GM10248 (cell line): ENCODE results near the gene STARD5.

ENCODE experiments used
- CTCF ChIA-PET: fragments of 300-600 bp; sonication (Branson Sonifier 250); formaldehyde crosslinking; extraction: SDS; loops from one replicate; lab custom pipeline; 2021; ENCODE audit warnings: antibody characterized with exemption; lab: Yijun Ruan, JAX
- POLR2A ChIA-PET: fragments of 350-650 bp; sonication (Branson Sonifier 250); formaldehyde crosslinking; extraction: SDS; loops from one replicate; lab custom pipeline; 2020; ENCODE audit warnings: antibody characterized with exemption; lab: Yijun Ruan, JAX
- DNase-seq: peaks from one replicate; pipeline ENCODE4 v3.0.0; 2012; ENCODE audit errors: extremely low spot score
- TF ChIP-seq, protein P1 (sequence below): IDR thresholded peaks from 2 replicates; pipeline ENCODE4 v1.5.1; 2012; ENCODE audit warnings: mild to moderate bottlenecking, low read depth; ENCODE audit errors: extremely low read depth, missing control alignments, control extremely low read depth

Gene STARD5

DNA sequence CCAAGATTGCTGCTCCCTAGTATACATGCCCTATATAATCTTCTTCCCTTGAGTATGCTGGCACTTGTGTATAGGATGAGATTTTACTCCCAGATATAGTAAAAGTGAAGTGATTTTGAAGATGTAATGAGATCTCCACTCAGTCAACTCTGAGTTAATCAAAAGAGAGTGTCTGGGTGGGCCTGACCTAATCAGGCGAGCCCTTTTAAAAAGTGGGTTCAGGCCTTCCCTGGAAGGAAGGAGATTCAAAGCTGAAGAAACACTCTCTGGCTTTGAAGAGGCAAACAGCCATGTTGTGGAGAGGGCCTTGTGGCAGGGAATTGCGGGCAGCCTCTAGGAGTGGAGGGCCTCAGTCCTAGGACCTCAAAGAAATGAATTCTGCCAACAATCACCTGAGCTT, 5.5 kb upstream of the STARD5 start:
- TF ChIP-seq, protein P1, sequence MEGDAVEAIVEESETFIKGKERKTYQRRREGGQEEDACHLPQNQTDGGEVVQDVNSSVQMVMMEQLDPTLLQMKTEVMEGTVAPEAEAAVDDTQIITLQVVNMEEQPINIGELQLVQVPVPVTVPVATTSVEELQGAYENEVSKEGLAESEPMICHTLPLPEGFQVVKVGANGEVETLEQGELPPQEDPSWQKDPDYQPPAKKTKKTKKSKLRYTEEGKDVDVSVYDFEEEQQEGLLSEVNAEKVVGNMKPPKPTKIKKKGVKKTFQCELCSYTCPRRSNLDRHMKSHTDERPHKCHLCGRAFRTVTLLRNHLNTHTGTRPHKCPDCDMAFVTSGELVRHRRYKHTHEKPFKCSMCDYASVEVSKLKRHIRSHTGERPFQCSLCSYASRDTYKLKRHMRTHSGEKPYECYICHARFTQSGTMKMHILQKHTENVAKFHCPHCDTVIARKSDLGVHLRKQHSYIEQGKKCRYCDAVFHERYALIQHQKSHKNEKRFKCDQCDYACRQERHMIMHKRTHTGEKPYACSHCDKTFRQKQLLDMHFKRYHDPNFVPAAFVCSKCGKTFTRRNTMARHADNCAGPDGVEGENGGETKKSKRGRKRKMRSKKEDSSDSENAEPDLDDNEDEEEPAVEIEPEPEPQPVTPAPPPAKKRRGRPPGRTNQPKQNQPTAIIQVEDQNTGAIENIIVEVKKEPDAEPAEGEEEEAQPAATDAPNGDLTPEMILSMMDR: no peak
- CTCF ChIA-PET: interaction anchor here (2.0 kb wide), 1 partner anchor 63 kb away, joined by 5 read pairs; no protein-coding TSS in a partner anchor
- no peak for DNase-seq
- POLR2A ChIA-PET: no interaction called here

DNA sequence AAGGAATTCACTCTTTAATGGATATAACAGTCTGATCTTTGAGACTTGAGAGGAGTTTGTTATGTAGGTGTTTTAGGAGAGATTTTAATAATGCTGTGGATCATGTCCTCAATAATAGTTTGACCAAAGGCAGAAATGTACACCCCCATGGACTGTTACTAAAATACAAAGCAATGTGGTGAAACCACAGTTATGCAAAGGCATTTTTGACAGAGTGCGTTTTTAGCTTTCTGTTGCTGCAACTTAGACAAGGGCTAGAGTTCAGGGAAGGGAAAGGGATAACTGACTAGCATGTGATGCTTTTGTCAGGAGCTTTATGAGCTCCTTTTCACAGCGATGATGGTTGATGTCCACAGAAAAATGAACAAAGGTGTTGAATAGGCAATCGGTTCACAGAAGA, 3.6 kb upstream of the STARD5 start:
- TF ChIP-seq, protein P1: no peak
- CTCF ChIA-PET: interaction anchor here (1.0 to 2.2 kb wide), 16 partner anchors 10 to 221 kb away, joined by 3 to 16 read pairs (median 3); no protein-coding TSS in a partner anchor
- POLR2A ChIA-PET: interaction anchor here (0.6 kb wide), 1 partner anchor 1179 kb away, joined by 3 read pairs; no protein-coding TSS in a partner anchor
- no peak for DNase-seq

DNA sequence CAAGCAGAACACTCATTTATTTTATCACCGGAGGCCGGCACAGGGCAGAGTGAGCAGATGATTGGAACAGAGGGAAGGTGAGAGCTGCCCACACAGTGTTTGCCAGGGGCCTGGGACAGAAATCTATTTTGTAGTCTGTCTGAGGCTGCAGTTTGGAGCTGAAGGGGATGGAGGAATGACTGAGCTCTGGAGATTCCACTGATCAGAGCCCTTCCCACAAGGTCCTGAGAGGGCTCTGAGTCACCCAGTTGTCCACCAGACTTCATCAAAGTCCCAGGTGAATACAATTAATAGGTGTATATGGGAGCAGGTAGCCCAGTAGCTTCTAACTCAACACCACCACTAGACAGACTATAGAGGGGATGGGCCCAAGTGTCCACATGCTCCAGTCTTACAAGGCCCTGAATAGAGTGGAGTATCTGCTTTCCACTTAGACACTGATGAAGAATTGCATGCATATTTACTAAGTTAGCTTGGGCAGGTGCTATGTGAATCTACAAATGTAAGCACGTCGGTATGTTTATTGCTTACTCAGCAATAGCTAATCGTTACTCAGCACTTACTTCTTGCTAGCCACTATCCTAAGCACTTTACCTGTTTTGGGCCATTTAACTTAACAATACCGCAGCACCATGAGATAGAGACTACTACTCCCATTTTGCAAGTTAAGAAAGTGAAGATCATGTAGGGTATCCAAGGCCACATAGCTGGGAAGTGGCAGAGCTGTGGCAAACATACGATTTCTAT, 2.7 kb upstream of the STARD5 start:
- ChIA-PET POLR2A (no interaction called here), CTCF (interaction anchor here (1.0 to 2.3 kb wide), 13 partner anchors 9 to 73 kb away, joined by 3 to 16 read pairs (median 4); no protein-coding TSS in a partner anchor)
- DNase-seq: no peak

DNA sequence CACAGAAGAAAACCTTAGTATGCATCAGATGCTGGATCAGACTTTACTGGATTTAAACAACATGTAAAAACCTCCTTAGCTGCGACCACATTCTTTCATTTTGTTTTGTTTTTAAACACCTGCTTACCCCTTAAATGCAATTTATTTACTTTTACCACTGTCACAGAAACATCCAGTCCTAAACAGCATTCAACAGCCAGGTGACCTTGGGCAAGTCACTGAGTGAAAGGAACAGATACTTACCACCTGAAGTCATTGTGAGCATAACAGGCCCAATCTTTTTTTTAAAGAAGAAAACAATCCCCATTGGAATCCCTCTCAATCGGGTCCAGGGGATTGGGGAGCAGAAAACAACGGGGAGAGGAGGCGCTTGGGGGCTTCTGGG, 390 bp downstream of the STARD5 start:
- ChIA-PET CTCF (interaction anchor here (0.9 to 3.4 kb wide), 10 partner anchors 10 to 57 kb away, joined by 3 to 25 read pairs (median 3); no protein-coding TSS in a partner anchor), POLR2A (interaction anchor here (0.5 to 1.6 kb wide), 9 partner anchors 12 to 317 kb away, joined by 3 to 12 read pairs (median 4); no protein-coding TSS in a partner anchor)
- TF ChIP-seq, protein P1: no peak
- DNase-seq: no peak

More for the DNA sequence above, 2.7 kb upstream of the STARD5 start:
- TF ChIP-seq, protein P1: no peak

DNA sequence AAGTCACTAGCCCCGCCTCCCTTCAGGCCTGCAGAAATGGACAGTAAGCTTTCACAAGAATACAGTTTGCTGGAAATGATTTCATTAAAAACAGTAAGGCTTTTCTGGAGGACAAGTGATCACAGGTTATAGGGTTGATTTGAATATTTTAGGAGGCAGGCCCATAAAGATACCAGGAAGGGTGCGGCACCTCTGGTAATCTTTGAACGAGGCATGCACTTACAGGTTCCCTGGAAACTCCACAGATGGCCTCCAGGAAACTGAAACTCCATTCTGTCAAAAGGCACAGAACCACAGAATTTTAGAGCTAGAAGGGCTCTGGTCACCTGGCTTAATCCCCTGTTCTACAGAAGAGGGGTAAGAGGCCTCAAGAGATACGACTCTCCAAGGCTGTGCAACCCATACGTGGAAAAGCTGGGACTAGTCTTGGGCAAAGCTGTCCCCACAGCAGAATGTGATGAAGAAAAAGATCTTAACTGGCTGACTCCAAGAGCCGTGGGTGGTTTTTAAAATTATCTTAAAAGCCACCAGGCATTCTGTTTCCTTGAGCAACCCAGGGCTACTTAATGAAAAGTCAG, 1.2 kb downstream of the STARD5 start:
- TF ChIP-seq, protein P1: no peak
- ChIA-PET POLR2A (interaction anchor here (0.7 to 1.6 kb wide), 3 partner anchors 12 to 1377 kb away, joined by 3 to 12 read pairs (median 7); no protein-coding TSS in a partner anchor), CTCF (interaction anchor here (0.9 to 3.4 kb wide), 5 partner anchors 14 to 56 kb away, joined by 3 to 25 read pairs (median 3); no protein-coding TSS in a partner anchor)
- DNase-seq: no peak

DNA sequence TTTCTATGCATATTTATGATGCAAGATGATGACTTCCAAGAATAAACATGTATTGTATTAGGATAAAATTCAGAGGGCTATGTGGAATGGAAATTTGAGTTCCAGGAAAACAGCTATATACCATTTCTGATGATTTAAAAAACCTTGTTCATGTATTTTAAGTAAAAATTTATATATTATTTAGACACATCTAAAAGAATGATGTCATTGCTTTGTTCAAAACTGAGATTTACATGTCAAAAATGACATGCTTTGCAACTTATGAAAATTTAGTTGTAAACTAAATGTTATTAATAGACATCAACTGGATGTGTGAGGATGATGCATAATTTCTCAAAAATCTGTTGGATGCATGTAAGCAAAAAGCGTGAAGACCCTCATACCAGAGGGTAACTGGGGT, 2.3 kb downstream of the STARD5 start:
- ChIA-PET CTCF (interaction anchor here (1.1 to 3.4 kb wide), 2 partner anchors 46 to 55 kb away, joined by 5 to 25 read pairs; no protein-coding TSS in a partner anchor), POLR2A (no interaction called here)
- DNase-seq: no peak
- TF ChIP-seq, protein P1: no peak
